Measurements from ENCODE around the gene SH2D6. TPM values are rescaled to one million over a fixed set of nuclear protein-coding genes. Genes with fewer than 3 reads are reported as not detected.

Gene SH2D6
- total RNA-seq, 5 donors from 2014 or later (not counting 1 experiment from before 2014, with no cell fraction given): 0.49 to 1.1 (median 0.60) TPM; not detected in 1

GRCh38 chr2:85435981-85436835, 17.7 kb downstream of the SH2D6 start:
- Mint-ChIP-seq H3K4me1 (peaks cover 24 to 27% (median 26%) of the 10 kb centered on the region in 3 donors), H3K27ac (peak overlapping the region; percentile 95 to 97), H3K9me3 (no peaks in the 10 kb centered on the region), H3K36me3 (no peaks in the 10 kb centered on the region), H3K4me3 (peak overlapping the region in 2 of 3 donors; percentile 83 to 85), H3K27me3 (no peaks in the 10 kb centered on the region)
- Histone ChIP-seq H3K27ac (ENCODE audit: low read length) (no peak overlapping the region), H3K9me3 (no peaks in the 10 kb centered on the region), H3K4me3 (ENCODE audit: control insufficient read depth in 1 of 2, extremely low read depth in 1 of 2, low read length in 1 of 2) (no peak overlapping the region), H3K4me1 (ENCODE audit: control insufficient read depth in 1 of 2, extremely low read depth in 1 of 2, insufficient read depth in 2 of 2, low read length in 2 of 2) (peaks cover 5 to 35% of the 10 kb centered on the region in 2 experiments), H3K36me3 (ENCODE audit: control insufficient read depth in 2 of 2, extremely low read depth in 1 of 2, insufficient read depth in 1 of 2, low read length in 1 of 2) (no peaks in the 10 kb centered on the region), H3K27me3 (replicated peaks in 1 of 2; ENCODE audit: control insufficient read depth in 2 of 2, extremely low read depth in 1 of 2, insufficient read depth in 2 of 2, low read length in 1 of 2) (peaks cover 0 to 3% of the 10 kb centered on the region in 2 experiments)
- POLR2A ChIA-PET: no interaction called here
- DNase-seq: no peak
- WGBS (ENCODE audit: insufficient coverage): 96% methylated on average over 15 of the region's 16 CpGs
- CTCF ChIA-PET: interaction anchor here in 1 of 2 donors (0.6 kb wide), 1 partner anchor 124 kb away, joined by 4 read pairs; no protein-coding TSS in a partner anchor
- no peak for ATAC-seq (replicated peaks in 1 of 4)

DNA sequence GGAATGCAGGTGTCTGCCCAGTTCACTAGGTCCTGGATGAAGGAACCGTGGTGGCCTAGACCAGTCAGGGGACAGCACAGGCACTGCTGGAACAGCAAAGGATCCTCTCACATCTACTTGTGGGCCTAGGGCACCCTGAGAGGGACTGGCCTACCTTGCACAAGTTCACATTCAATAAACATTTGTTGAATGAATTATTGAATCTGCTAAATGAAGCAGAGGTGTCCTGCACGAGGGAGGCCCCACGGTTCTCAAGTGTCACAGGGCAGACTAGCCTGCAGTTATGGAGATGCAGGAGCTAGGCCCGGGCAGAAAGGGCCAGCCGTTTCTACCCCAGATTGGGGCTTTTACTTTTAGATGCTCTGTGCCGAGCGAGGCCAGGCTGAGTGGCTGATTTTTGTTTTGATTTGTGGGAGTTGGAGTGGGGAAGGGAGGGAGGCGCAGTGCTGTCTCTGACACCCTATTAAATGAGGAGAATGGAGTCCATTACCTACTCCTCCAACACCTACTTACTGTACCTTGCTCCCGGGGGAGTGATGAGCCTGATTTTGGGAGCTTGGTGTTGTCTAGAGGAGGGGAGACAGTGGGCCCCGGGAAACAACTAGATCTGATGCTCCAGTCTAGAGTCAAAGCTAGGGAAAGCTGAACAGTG, 18.4 kb downstream of the SH2D6 start:
- Mint-ChIP-seq H3K4me1 (peaks cover 24 to 27% (median 26%) of the 10 kb centered on the region in 3 donors), H3K36me3 (no peaks in the 10 kb centered on the region), H3K27ac (peak overlapping the region; percentile 95 to 97), H3K27me3 (no peaks in the 10 kb centered on the region), H3K4me3 (peak overlapping the region; percentile 78 to 85 (median 83)), H3K9me3 (no peaks in the 10 kb centered on the region)
- ATAC-seq (replicated peaks in 1 of 4) (no peak), DNase-seq (peak in 2 of 35 experiments; percentile 16 to 17)
- peak overlapping the region; percentile 82 for H3K27ac ChIP-seq (ENCODE audit: low read length)
- H3K4me1 ChIP-seq (ENCODE audit: control insufficient read depth in 1 of 2, extremely low read depth in 1 of 2, insufficient read depth in 2 of 2, low read length in 2 of 2): peaks cover 5 to 35% of the 10 kb centered on the region in 2 experiments
- ChIA-PET POLR2A (interaction anchor here (0.6 kb wide), 4 partner anchors 9 to 109 kb away, joined by 4 to 6 read pairs (median 4); no protein-coding TSS in a partner anchor), CTCF (interaction anchor here in 1 of 2 donors (0.6 to 2.5 kb wide), 3 partner anchors 110 to 124 kb away, joined by 4 to 12 read pairs (median 4); no protein-coding TSS in a partner anchor)
- H3K36me3 ChIP-seq (ENCODE audit: control insufficient read depth in 2 of 2, extremely low read depth in 1 of 2, insufficient read depth in 1 of 2, low read length in 1 of 2): no peaks in the 10 kb centered on the region
- H3K4me3 ChIP-seq (ENCODE audit: control insufficient read depth in 1 of 2, extremely low read depth in 1 of 2, low read length in 1 of 2): no peak overlapping the region
- H3K27me3 ChIP-seq (replicated peaks in 1 of 2; ENCODE audit: control insufficient read depth in 2 of 2, extremely low read depth in 1 of 2, insufficient read depth in 2 of 2, low read length in 1 of 2): peaks cover 0 to 3% of the 10 kb centered on the region in 2 experiments
- no peaks in the 10 kb centered on the region for H3K9me3 ChIP-seq
- WGBS (ENCODE audit: insufficient coverage): 70% methylated on average over 4 of the region's 10 CpGs

DNA sequence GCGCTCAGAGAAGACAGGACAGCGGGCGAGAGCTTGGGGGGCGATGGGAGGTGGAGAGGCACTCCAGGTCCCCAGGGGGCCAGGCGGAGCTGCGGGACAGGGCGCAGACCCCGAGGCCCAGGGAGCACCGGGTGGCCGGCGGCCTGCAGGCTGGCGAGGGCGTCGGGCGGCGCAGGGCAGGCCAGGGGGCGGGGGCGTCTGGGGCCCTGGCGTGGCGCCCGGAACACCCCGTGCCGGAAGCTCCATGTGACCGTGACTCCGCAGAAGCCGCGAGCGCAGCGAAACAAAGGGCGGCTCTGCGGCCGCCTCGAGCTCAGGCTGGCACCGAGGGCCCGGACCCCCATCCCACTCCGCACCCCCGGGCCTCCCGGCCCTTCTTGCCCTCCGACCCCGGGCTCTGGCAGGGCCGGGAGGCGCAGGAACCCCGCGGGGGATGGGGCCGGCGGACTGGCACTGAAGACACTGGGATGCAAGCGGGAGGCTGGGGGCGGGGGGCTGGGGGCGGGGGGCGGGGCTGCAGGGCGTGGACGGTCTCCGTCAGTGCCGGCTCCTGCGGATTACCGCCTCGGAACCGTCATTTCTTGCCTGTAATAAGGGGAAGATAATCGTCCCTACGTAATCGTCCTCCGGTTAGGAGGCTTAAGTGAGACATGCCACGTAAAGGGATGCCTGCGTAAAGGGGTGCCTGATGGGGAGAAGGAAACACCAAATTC, 19.1 kb downstream of the SH2D6 start:
- peaks cover 24 to 27% (median 26%) of the 10 kb centered on the region in 3 donors for H3K4me1 Mint-ChIP-seq
- Histone ChIP-seq H3K27me3 (replicated peaks in 1 of 2; ENCODE audit: control insufficient read depth in 2 of 2, extremely low read depth in 1 of 2, insufficient read depth in 2 of 2, low read length in 1 of 2) (peaks cover 0 to 3% of the 10 kb centered on the region in 2 experiments), H3K36me3 (ENCODE audit: control insufficient read depth in 2 of 2, extremely low read depth in 1 of 2, insufficient read depth in 1 of 2, low read length in 1 of 2) (no peaks in the 10 kb centered on the region), H3K9me3 (no peaks in the 10 kb centered on the region), H3K27ac (ENCODE audit: low read length) (peak overlapping the region; percentile 89), H3K4me1 (ENCODE audit: control insufficient read depth in 1 of 2, extremely low read depth in 1 of 2, insufficient read depth in 2 of 2, low read length in 2 of 2) (peaks cover 5 to 35% of the 10 kb centered on the region in 2 experiments), H3K4me3 (ENCODE audit: control insufficient read depth in 1 of 2, extremely low read depth in 1 of 2, low read length in 1 of 2) (peak overlapping the region; percentile 49 to 55)
- H3K36me3 Mint-ChIP-seq: no peaks in the 10 kb centered on the region
- H3K27ac Mint-ChIP-seq: peak overlapping the region; percentile 95 to 97
- ChIA-PET POLR2A (interaction anchor here (0.6 to 0.7 kb wide), 7 partner anchors 9 to 109 kb away, joined by 3 to 6 read pairs (median 4); partner anchors contain the start of genes ELMOD3 (in 1 of the 2), MAT2A (in 1 of the 2) and SH2D6 (in 1 of the 2)), CTCF (interaction anchor here in 1 of 2 donors (0.7 to 2.5 kb wide), 2 partner anchors 111 to 114 kb away, joined by 4 to 12 read pairs; no protein-coding TSS in a partner anchor)
- DNase-seq (peak; percentile 46 to 88 (median 68)), ATAC-seq (replicated peaks in 1 of 4) (peak; percentile 83 to 88 (median 86))
- peak overlapping the region; percentile 79 to 86 (median 83) for H3K4me3 Mint-ChIP-seq
- H3K27me3 Mint-ChIP-seq: no peaks in the 10 kb centered on the region
- no peaks in the 10 kb centered on the region for H3K9me3 Mint-ChIP-seq
- WGBS (ENCODE audit: insufficient coverage): 6% methylated on average over 39 of the region's 64 CpGs

DNA sequence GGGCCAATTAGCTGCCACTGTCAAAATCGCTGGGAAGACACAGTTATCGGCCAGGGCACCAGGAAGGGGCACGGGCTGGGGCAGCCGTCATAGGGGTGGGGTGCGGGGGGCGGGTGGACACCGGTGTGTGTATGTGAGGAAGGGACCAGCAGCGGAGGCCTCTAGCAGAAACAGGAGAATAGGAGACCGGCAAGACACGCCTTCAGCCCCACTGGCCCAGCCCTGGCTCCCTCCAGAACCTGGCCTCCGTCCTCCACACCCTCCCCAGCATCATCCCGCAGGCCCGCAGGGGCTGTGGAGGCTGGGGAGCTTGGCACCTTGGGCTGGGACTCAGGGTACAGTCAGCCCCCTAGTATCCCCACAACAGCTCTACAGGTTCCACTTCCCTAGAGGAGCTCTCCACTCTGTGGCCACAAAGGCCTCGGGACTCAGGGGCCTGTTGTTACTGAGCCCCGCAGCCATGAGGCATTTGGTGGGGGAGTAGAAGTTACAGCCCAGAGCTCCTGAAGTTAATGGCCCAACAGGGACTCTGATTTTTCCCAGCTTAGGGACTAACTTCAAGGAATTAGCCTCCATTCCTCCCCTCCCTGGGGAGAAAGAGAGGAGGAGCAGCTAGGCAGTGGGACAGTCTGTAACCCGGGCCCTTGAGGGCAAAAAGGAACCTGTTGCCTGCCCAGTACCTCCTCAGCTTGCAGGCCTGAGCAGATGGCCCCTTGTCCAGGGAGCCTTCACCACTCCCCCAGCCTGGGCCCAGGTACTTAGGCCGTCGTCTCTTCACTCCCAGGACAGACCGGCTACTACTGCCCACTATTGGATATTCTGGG, 19.9 kb downstream of the SH2D6 start:
- CTCF ChIA-PET: interaction anchor here (0.6 to 2.5 kb wide), 2 partner anchors 112 to 114 kb away, joined by 3 to 12 read pairs; no protein-coding TSS in a partner anchor

DNA sequence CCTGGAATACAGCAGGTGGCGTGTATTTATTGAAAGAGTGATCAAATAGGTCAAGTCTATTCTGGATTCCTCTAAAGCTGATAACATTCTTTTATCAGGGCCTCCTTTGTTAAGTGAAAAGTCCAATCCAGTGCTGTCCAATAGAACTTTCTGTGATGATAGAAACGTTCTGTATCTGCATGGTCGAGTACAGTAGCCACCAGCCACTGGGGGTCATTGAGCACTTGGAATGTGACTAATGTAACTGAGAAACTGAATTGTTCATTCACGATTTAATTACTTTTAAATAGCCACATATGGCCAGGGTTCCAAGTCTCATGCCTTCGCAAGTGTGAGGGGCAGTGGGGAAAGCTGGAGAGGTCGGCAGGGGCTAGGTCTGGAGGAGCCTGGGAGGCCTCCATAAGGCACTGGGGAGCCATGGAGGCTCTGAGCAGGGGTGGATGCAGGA, 20.5 kb downstream of the SH2D6 start:
- CTCF ChIA-PET: interaction anchor here in 1 of 2 donors (2.5 kb wide), 1 partner anchor 113 kb away, joined by 12 read pairs; no protein-coding TSS in a partner anchor
- no peaks in the 10 kb centered on the region for H3K27me3 Mint-ChIP-seq
- H3K4me3 Mint-ChIP-seq: peak overlapping the region in 1 of 3 donors; percentile 83

More for the DNA sequence above, 19.9 kb downstream of the SH2D6 start:
- peak overlapping the region; percentile 49 to 55 for H3K4me3 ChIP-seq (ENCODE audit: control insufficient read depth in 1 of 2, extremely low read depth in 1 of 2, low read length in 1 of 2)
- Mint-ChIP-seq H3K4me1 (peaks cover 24 to 27% (median 26%) of the 10 kb centered on the region in 3 donors), H3K27me3 (no peaks in the 10 kb centered on the region), H3K27ac (peak overlapping the region; percentile 90 to 94), H3K9me3 (no peaks in the 10 kb centered on the region), H3K4me3 (peak overlapping the region; percentile 79 to 86 (median 83)), H3K36me3 (no peaks in the 10 kb centered on the region)
- POLR2A ChIA-PET: interaction anchor here (0.5 to 0.7 kb wide), 4 partner anchors 20 to 101 kb away, joined by 3 to 8 read pairs (median 4); partner anchors contain the start of genes ELMOD3 (in 1 of the 2), MAT2A (in 1 of the 2) and SH2D6 (in 1 of the 2)
- peak overlapping the region; percentile 89 for H3K27ac ChIP-seq (ENCODE audit: low read length)
- 58% methylated on average over 5 of the region's 19 CpGs for WGBS (ENCODE audit: insufficient coverage)
- no peaks in the 10 kb centered on the region for H3K36me3 ChIP-seq (ENCODE audit: control insufficient read depth in 2 of 2, extremely low read depth in 1 of 2, insufficient read depth in 1 of 2, low read length in 1 of 2)
- H3K27me3 ChIP-seq (replicated peaks in 1 of 2; ENCODE audit: control insufficient read depth in 2 of 2, extremely low read depth in 1 of 2, insufficient read depth in 2 of 2, low read length in 1 of 2): peaks cover 0 to under 1% of the 10 kb centered on the region in 2 experiments
- ATAC-seq (replicated peaks in 1 of 4) (no peak), DNase-seq (peak in 2 of 35 experiments; percentile 6 to 13)
- H3K9me3 ChIP-seq: no peaks in the 10 kb centered on the region
- H3K4me1 ChIP-seq (ENCODE audit: control insufficient read depth in 1 of 2, extremely low read depth in 1 of 2, insufficient read depth in 2 of 2, low read length in 2 of 2): peaks cover 5 to 35% of the 10 kb centered on the region in 2 experiments

More for the DNA sequence above, 20.5 kb downstream of the SH2D6 start:
- peaks cover 5 to 35% of the 10 kb centered on the region in 2 experiments for H3K4me1 ChIP-seq (ENCODE audit: control insufficient read depth in 1 of 2, extremely low read depth in 1 of 2, insufficient read depth in 2 of 2, low read length in 2 of 2)
- WGBS (ENCODE audit: insufficient coverage): 96% methylated on average over 4 of the region's 6 CpGs
- Mint-ChIP-seq H3K36me3 (no peaks in the 10 kb centered on the region), H3K9me3 (no peaks in the 10 kb centered on the region), H3K27ac (peak overlapping the region; percentile 31 to 91), H3K4me1 (peaks cover 24 to 27% (median 26%) of the 10 kb centered on the region in 3 donors)
- H3K9me3 ChIP-seq: no peaks in the 10 kb centered on the region
- no peak overlapping the region for H3K4me3 ChIP-seq (ENCODE audit: control insufficient read depth in 1 of 2, extremely low read depth in 1 of 2, low read length in 1 of 2)
- H3K27ac ChIP-seq (ENCODE audit: low read length): no peak overlapping the region
- no peak for DNase-seq
- H3K27me3 ChIP-seq (replicated peaks in 1 of 2; ENCODE audit: control insufficient read depth in 2 of 2, extremely low read depth in 1 of 2, insufficient read depth in 2 of 2, low read length in 1 of 2): no peaks in the 10 kb centered on the region
- POLR2A ChIA-PET: no interaction called here
- ATAC-seq (replicated peaks in 1 of 4): no peak
- no peaks in the 10 kb centered on the region for H3K36me3 ChIP-seq (ENCODE audit: control insufficient read depth in 2 of 2, extremely low read depth in 1 of 2, insufficient read depth in 1 of 2, low read length in 1 of 2)

All from T-cell (primary cell).